Measurements from ENCODE around the gene IFFO2.
A peak's percentile ranks its signal among the peaks of the same experiment; 100 is the strongest.

IFFO2 gene

GRCh38 chr1:18951818-18952391, 4.6 kb downstream of the IFFO2 start:
- DNase-seq (ENCODE audit: low read depth in 4 of 4, low spot score in 1 of 4): peak in 3 of 4 experiments; percentile 52 to 69 (median 60)

GRCh38 chr1:18951416-18951815, 5.1 kb downstream of the IFFO2 start:
- no peak for DNase-seq (ENCODE audit: low read depth in 4 of 4, low spot score in 1 of 4)

- no peak for DNase-seq (ENCODE audit: low read depth in 4 of 4, low spot score in 1 of 4)
These were observed 6.0 kb downstream of the IFFO2 start for GRCh38 chr1:18950401-18951026.

GRCh38 chr1:18949686-18950400, 6.6 kb downstream of the IFFO2 start:
- DNase-seq (ENCODE audit: low read depth in 4 of 4, low spot score in 1 of 4): no peak

GRCh38 chr1:18948913-18949685, 7.4 kb downstream of the IFFO2 start:
- DNase-seq (ENCODE audit: low read depth in 4 of 4, low spot score in 1 of 4): no peak

- DNase-seq (ENCODE audit: low read depth in 4 of 4, low spot score in 1 of 4): peak in 1 of 4 experiments; percentile 34
These were observed 8.2 kb downstream of the IFFO2 start for GRCh38 chr1:18948048-18948912.

- no peak for DNase-seq (ENCODE audit: low read depth in 4 of 4, low spot score in 1 of 4)
These were observed 8.9 kb downstream of the IFFO2 start for GRCh38 chr1:18947570-18947969.

GRCh38 chr1:18946550-18947381, 9.7 kb downstream of the IFFO2 start:
- DNase-seq (ENCODE audit: low read depth in 4 of 4, low spot score in 1 of 4): no peak

GRCh38 chr1:18945401-18945849, 11.1 kb downstream of the IFFO2 start:
- DNase-seq (ENCODE audit: low read depth in 4 of 4, low spot score in 1 of 4): no peak

GRCh38 chr1:18944810-18945209, 11.7 kb downstream of the IFFO2 start:
- DNase-seq (ENCODE audit: low read depth in 4 of 4, low spot score in 1 of 4): no peak

GRCh38 chr1:18943914-18944572, 12.4 kb downstream of the IFFO2 start:
- DNase-seq (ENCODE audit: low read depth in 4 of 4, low spot score in 1 of 4): no peak

- DNase-seq (ENCODE audit: low read depth in 4 of 4, low spot score in 1 of 4): no peak
These were observed 13.3 kb downstream of the IFFO2 start for GRCh38 chr1:18943162-18943561.

GRCh38 chr1:18942340-18942739, 14.1 kb downstream of the IFFO2 start:
- no peak for DNase-seq (ENCODE audit: low read depth in 4 of 4, low spot score in 1 of 4)

GRCh38 chr1:18941221-18942141, 15.0 kb downstream of the IFFO2 start:
- DNase-seq (ENCODE audit: low read depth in 4 of 4, low spot score in 1 of 4): no peak

- no peak for DNase-seq (ENCODE audit: low read depth in 4 of 4, low spot score in 1 of 4)
These were observed 16.0 kb downstream of the IFFO2 start for GRCh38 chr1:18940303-18941020.

- DNase-seq (ENCODE audit: low read depth in 4 of 4, low spot score in 1 of 4): no peak
These were observed 16.8 kb downstream of the IFFO2 start for GRCh38 chr1:18939398-18940302.

- DNase-seq (ENCODE audit: low read depth in 4 of 4, low spot score in 1 of 4): no peak
These were observed 17.8 kb downstream of the IFFO2 start for GRCh38 chr1:18938707-18939070.
